Stimulated activated CD4-positive, alpha-beta T cell treated with anti-CD3 and anti-CD28 coated beads, Interleukin-4, amount 100 ng/mL, for 48 hours (primary cell): ENCODE results near the gene ZFTA.
"Not testable (repeated sequence)": the region's sequence is repeated elsewhere in the genome, so short reads cannot be mapped to it uniquely, and the experiment has no call there.

ENCODE experiments used
- DNase-seq, 2 donors: peaks; one replicate each; pipeline ENCODE4 v3.0.0-alpha.2; 2020; ENCODE audit warnings: low read depth in 2 of 2

ZFTA gene

DNA sequence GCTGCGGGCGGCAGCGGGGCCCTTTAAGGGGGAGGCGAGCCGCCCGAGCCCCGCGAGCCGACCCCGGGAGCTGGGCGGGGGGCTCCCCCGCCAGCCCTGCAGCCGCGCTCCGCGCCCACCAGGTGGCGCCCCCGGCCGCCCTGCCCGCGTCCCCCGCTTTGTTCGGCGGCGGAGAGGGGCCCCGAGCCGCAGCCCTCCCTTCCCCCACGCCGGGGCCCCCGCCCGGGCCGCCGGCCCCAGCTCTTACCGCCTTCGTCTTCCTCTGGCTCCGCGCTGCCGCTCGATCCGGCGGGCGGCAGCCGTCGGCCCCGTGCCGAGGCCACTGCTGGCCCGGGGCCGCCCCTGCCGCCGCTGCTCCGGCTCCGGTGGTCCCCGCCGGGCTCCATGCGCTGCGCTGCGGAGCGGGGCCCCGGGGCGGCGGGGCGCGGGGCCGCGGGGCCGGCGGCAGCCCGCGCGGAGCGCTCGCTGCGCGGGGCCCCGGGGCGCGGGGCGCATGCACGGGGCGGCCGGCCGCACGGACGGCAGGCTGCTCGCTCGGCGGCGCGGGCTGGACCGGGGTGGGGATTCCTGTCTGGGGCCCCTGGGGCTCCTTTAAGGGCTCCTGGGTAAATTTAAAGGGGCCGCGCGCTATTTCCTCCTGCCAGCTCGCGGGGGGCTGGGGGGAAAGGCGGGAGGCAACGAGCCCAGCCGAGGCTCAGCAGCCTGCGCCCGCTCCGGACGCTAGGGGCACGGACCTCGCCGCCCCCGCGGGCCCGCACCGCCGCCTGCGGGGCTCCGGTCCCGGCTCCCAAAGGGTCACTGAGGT, at the start of gene ZFTA:
TSS of gene ZFTA (minus strand) at position 539 of the 805 bp plus-strand sequence. CDS start at position 386, 153 bp downstream.
- peak; percentile 37 to 46 for DNase-seq

DNA sequence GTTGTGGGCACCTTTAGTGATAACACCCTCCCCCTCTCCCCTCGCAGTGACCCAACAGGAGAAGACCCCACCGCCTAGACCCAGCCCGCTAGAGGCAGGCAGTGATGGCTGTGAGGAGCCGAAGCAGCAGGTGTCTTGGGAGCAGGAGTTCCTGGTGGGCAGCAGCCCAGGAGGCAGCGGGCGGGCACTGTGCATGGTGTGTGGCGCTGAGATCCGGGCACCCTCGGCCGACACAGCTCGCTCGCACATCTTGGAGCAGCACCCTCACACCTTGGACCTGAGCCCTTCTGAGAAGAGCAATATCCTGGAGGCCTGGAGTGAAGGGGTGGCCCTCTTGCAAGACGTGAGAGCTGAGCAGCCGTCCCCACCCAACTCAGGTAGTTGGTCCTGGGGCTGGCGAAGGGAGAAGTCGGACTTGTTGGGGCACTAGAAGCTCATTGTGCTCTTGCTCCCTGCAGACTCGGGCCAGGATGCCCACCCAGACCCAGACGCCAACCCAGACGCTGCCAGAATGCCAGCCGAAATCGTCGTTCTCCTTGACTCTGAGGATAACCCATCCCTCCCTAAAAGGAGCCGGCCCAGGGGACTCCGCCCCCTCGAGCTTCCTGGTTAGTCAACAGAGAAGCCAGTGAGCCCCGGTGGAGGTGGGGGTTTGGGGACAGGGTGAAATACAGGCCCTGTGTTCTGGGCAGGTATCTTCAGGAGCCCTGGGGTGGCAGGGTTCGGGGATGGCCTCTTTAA, 49.4 kb upstream of the ZFTA start:
- DNase-seq, result no peak

DNA sequence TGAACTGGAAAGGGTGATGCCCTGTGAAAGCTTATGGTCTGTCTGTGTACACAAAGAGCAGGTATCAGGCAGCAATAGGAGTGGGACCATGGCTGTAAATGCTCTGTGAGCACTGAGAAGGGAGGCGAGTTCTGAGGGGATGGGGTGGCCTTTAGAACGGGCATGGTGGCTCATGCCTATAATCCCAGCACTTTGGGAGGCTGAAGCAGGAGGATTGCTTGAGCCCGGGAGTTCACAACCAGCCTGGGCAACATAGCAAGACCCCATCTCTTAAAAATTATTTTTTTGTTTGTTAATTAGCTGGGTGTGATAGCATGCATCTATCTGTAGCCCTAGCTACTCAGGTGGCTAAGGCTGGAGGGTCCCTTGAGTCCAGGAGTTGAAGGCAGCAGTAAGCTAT, 48.2 kb upstream of the ZFTA start:
- DNase-seq, result no peak

DNA sequence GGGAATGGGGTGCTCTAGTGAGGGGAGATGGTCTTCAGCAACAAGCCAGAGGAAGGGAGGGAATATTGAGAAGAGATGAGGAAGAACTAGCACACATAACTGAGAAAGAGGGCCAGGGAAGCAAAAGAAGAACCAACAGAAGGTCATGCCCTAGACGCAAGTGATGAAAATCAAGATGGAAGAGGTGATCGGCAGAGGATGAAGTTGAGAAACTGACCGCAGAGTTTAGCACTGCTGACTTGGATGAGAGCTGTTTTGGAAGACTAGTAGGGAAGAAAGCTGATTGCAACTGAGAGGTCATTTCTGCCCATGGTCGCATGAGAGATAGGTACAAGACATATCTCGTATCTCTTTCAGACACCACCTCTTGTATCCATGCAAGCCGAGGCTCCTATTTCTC, 47.6 kb upstream of the ZFTA start:
- DNase-seq, result no peak

GRCh38 chr11:63814383-63814736, 45.8 kb upstream of the ZFTA start:
- DNase-seq, result no peak

- peak; percentile 25 to 41 for DNase-seq
Measured at GRCh38 chr11:63813563-63814382, 45.2 kb upstream of the ZFTA start.

DNA sequence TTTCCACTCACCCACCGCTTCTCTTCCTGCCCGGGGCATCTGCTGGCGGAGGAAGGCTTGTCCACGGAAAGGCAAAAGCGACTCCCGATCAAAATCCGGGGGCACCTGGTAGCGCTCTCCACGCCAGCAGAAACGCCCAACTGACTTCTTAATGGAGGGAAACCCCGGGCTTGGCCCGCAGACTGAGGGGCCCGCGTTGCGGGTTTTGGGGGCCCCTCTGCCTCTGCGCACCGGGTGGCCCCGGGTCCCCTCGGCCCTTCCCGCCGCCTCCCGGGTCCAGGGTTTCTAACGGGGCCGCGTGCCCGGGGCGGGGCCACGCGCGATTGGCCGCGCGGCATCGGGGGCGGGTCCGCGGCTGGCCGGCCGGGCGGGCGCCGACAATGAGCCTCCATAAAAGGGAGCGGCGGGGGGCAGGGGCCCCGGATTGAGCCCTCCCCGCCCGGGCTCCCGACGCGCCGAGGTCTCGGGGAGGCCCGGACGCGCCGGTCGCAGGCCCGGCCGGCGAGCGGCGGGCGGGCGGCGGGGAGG, 44.5 kb upstream of the ZFTA start, which contains the start of gene SPINDOC:
TSS of gene SPINDOC (plus strand) at position 422 of the 528 bp plus-strand sequence. CDS start 231 bp downstream, outside the sequence.
- peak; percentile 57 to 71 for DNase-seq

DNA sequence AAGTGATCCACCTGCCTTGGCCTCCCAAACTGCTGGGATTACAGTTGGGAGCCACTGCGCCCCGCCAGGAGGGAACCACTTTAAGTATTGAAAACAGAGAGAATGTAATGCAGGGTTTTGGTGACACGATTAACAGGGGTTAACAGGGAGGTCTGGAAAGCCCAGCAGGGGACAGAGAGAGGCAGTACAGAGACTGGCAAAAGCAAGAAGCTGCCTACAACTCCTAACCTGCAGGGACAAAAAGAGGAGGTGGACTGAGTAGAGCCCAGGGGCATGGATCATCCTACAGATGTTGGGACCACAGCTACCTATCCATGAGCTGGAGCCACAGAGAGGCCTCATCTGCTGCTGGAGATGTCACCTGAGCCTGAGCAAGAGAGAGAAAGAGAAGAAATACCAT, 42.9 kb upstream of the ZFTA start:
- DNase-seq, result no peak

- DNase-seq, result not testable (repeated sequence)
Measured at GRCh38 chr11:63810383-63810782, 41.8 kb upstream of the ZFTA start.

DNA sequence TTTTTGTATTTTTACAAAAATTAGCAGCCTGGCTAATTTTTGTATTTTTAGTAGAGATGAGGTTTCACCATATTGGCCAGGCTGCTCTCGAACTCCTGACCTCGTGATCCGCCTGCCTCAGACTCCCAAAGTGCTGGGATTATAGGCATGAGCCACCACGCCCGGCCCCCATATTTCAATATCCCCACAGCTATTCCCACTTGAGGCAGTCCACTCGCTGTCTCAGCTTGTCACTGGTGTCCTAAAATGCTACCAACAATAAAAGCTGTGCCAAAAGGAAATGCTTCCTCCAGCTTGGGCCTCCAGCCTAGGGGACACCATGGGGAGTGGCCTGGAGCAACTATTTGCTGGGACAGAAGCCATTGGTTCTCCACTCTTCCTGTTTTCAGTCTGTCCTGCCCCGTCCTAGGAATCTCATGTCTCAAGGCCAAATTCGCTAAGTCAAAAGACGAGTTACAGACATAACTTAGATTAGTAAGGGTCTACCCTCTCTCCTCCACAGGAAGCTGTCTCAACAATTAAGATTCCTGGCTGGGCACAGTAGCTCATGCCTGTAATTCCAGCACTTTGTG, 37.4 kb upstream of the ZFTA start:
- no peak for DNase-seq

DNA sequence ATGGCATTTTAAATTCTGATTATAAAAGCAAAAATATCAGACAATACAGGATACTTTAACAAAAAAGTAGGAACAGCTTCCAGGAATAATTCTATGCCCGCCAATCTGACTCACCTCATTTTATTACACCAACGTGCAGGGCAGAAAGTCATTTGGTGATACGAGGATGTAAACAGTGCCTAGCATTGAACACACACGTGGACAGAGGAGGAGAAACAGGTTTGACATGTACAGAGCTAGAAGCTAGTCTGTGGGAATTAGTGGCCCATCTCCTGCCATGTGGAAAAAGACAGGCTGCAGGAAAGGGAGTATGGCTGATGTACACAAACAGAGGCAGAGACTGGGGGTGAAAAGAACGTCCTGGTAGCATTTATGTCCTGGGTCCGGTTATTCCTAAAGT, 35.7 kb upstream of the ZFTA start:
- no peak for DNase-seq

GRCh38 chr11:63802637-63803414, 34.3 kb upstream of the ZFTA start:
- DNase-seq, result no peak

DNA sequence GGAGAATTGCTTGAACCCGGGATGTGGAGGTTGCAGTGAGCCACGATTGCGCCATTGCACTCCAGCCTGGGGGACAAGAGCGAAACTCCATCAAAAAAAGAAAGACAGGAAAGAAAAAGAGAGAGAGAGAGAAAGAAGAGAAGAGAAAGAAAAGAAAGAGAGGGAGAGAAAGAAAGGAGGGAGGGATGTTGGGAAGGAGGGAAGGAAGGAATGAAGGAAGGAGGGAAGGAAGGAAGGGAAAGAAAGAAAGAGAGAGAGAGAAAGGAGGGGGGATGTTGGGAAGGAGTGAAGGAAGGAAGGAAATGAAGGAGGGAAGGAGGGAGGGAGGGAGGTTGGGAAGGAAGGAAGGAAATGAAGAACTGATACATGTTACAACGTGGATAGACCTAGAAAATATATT, 32.3 kb upstream of the ZFTA start:
- no peak for DNase-seq

DNA sequence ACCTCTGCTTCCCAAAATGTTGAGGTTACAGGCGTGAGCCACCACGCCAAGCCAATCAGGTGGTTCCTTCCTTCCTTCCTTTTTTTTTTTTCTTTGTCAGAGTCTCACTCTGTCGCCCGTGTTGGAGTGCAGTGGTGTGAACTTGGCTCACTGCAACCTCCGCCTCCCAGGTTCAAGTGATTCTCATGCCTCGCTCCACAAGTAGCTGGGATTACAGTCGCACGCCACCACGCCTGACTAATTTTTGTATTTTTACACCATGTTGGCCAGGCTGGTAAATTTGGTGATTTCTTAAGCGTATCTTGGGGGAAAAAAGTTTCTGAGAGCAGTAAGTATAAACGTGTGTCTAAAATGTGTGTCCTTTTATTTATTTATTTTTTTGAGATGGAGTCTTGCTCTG, 26.5 kb upstream of the ZFTA start:
- no peak for DNase-seq

DNA sequence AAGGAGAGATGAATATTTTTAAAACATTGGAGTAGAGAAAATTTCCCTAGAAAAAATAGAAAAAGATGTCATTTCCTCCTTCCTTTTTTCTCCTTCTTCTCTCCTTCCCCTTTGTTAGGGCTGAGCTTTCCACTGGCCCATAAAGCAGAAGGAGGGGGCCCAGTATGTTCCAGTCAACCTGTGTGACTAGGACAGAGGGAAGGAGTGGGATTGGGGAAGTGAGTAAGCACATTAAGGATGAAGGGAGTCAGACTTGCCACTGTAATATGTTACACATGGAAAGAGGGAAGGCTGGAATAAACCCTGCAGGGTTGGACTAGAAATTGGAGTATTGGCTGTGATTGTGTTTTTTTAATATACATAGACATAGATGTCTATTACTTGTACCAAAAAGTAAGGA, 24.6 kb upstream of the ZFTA start:
- no peak for DNase-seq

- DNase-seq, result no peak
Measured at GRCh38 chr11:63791495-63792167, 23.1 kb upstream of the ZFTA start.

DNA sequence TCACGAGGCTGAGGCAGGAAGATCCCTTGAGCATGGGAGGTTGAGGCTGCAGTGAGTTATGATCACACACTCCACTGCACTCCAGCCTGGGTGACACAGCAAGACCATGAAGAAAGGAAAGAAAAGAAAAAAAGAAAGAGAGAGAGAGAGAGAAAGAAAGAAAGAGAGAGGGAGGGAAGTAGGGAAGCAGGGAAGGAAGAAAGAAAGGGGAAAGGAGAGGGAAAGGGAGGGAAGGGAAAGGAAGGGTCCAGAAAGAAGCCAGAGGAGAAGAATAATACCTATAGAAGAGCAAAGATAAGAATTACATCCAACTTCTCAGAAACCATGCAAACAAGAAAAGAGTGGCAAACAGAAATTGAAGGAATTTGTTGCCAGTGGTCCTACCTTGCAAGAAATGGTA, 17.2 kb upstream of the ZFTA start:
- DNase-seq, result no peak

DNA sequence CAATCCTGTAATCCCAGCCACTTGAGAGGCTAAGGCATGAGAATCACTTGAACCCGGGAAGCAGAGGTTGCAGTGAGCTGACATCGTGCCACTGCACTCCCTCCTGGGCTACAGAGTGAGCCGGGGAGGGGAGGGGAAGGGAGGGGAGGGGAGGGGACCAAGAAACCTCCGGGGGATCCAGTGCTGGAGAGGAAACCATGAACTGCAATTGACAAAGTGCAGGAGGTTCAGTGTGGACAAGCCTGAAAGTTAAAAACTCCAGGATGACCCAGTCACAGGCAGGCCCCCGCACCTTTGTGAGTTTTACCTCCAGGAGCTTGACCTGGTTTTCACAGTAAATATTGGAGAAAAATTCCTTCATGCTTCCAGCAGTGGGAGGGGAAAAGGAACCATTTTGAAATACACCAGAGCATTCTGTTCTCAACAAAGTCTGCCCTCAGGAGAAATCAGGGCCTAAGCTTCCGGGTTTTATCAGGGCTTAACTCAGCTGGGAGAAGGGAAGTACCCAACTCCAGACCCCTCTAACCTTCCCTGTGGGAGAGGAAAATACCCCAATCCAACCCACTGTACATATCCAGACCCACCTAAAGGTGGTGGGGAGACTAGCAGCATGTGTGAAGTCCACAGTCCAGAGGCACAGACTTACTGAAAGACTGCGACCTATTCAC, 15.5 kb upstream of the ZFTA start:
- no peak for DNase-seq

- no peak for DNase-seq
Measured at GRCh38 chr11:63782749-63783148, 14.2 kb upstream of the ZFTA start.

GRCh38 chr11:63779039-63779438, 10.5 kb upstream of the ZFTA start:
- DNase-seq, result no peak
